Hematopoietic multipotent progenitor cell (in vitro differentiated cells): ENCODE data around the gene VKORC1L1. TPM values are rescaled to one million over a fixed set of nuclear protein-coding genes. Genes with fewer than 3 reads are reported as not detected.

ENCODE experiments used
- small RNA-seq: library from RNA; depleted of rRNA; stranded (forward); fragments of <200 nt; gene quantifications from one replicate; pipeline ENCODE3, GENCODE V24; 2012
- total RNA-seq: library from RNA; depleted of rRNA; stranded (reverse); fragments of >200 nt; gene quantifications from one replicate; pipeline ENCODE4 v1.2.3, GENCODE V29; 2012

VKORC1L1 gene
- total RNA-seq, 1 donor, result 9.4 TPM

Small RNA genes lying within 50 kb of the gene (small RNA-seq; reads per million reads assigned to genes)
- not detected for gene AC073261.1
- not detected for gene RNU6-973P

Other genes starting within 250 kb of the VKORC1L1 start
- 89.4 TPM for gene GUSB, start 109.1 kb downstream of the VKORC1L1 start, total RNA-seq
- 40.4 TPM for gene ASL, start 202.7 kb downstream of the VKORC1L1 start, total RNA-seq
- 30.2 TPM for gene CRCP, start 241.8 kb downstream of the VKORC1L1 start, total RNA-seq